ENCODE data around the gene ZNF180. TPM values are rescaled to one million over a fixed set of nuclear protein-coding genes. Genes with fewer than 3 reads are reported as not detected.
"Not testable (repeated sequence)": the region's sequence is repeated elsewhere in the genome, so short reads cannot be mapped to it uniquely, and the experiment has no call there.

The ZNF180 gene
- 10 to 100 TPM in 4 of 6 donors, 1 to 10 TPM in 2; 3.0 to 16.5 (median 11.9) TPM for polyA plus RNA-seq (ENCODE audit: low read depth in 6 of 6)

- Mint-ChIP-seq H3K4me3 (peak within 1 kb of the TSS; percentile 95 to 97 (median 97)), H3K27ac (peak within 1 kb of the TSS; percentile 88 to 96 (median 89)), H3K27me3 (peaks cover 8 to 25% (median 19%) of the 10 kb centered on the region in 3 donors), H3K9me3 (peaks cover 23 to 50% (median 36%) of the 10 kb centered on the region in 7 donors), H3K36me3 (peaks cover 24 to 57% of the 10 kb centered on the region in 2 donors), H3K4me1 (peaks cover 37 to 44% (median 43%) of the 10 kb centered on the region in 3 donors)
- ATAC-seq (ENCODE audit: low read depth in 2 of 2): peak; percentile 90 to 91
- DNase-seq: peak; percentile 95
These were observed at the start of gene ZNF180 for GRCh38 chr19:44499962-44500949. ZNF180 (minus strand) TSS chr19:44500522; CDS start chr19:44497334, 3,188 bp downstream.

GRCh38 chr19:44549507-44549906 is 49.2 kb upstream of the ZNF180 start:
- peaks cover 0 to 26% (median 11%) of the 10 kb centered on the region in 7 donors for H3K9me3 Mint-ChIP-seq
- DNase-seq (no peak), ATAC-seq (ENCODE audit: low read depth in 2 of 2) (no peak)
- peaks cover 0 to 10% of the 10 kb centered on the region in 2 donors for H3K36me3 Mint-ChIP-seq
- H3K27me3 Mint-ChIP-seq: peaks cover 20 to 36% (median 30%) of the 10 kb centered on the region in 3 donors
- no peaks in the 10 kb centered on the region for H3K4me1 Mint-ChIP-seq
- H3K27ac Mint-ChIP-seq: no peak overlapping the region
- no peak overlapping the region for H3K4me3 Mint-ChIP-seq

- peaks cover 0 to 17% of the 10 kb centered on the region in 2 donors for H3K36me3 Mint-ChIP-seq
- DNase-seq: no peak
- peaks cover 0 to 24% (median 16%) of the 10 kb centered on the region in 7 donors for H3K9me3 Mint-ChIP-seq
- peaks cover 20 to 38% (median 38%) of the 10 kb centered on the region in 3 donors for H3K27me3 Mint-ChIP-seq
- H3K4me1 Mint-ChIP-seq: no peaks in the 10 kb centered on the region
- no peak overlapping the region for H3K4me3 Mint-ChIP-seq
- ATAC-seq (ENCODE audit: low read depth in 2 of 2): no peak
- H3K27ac Mint-ChIP-seq: no peak overlapping the region
These were observed 48.4 kb upstream of the ZNF180 start for GRCh38 chr19:44548736-44549135.

DNA sequence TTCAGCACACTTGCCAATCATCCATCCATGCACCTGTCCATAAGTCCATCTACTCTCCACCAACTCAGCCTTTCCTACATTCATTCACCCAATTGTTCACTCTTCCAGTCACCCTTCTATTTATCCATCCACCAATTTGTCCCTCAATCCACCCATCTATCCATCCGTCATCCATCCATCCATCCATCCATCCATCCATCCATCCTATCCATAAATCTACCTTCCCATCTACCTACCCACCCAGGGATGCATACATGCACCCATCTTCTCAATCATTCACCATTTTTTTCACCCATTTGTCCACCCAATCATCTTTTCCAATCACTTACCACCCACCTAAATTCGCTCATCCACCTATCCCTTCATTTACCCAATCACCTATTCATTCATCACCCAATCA is 43.7 kb upstream of the ZNF180 start:
- Mint-ChIP-seq H3K4me3 (no peak overlapping the region), H3K9me3 (peaks cover 3 to 17% (median 6%) of the 10 kb centered on the region in 7 donors), H3K27me3 (peaks cover 35 to 53% (median 44%) of the 10 kb centered on the region in 3 donors), H3K36me3 (peaks cover 4 to 20% of the 10 kb centered on the region in 2 donors), H3K27ac (peak overlapping the region in 1 of 6 donors; percentile 74), H3K4me1 (no peaks in the 10 kb centered on the region)
- no peak for DNase-seq
- no peak for ATAC-seq (ENCODE audit: low read depth in 2 of 2)

GRCh38 chr19:44542671-44543070 is 42.3 kb upstream of the ZNF180 start:
- DNase-seq (no peak), ATAC-seq (ENCODE audit: low read depth in 2 of 2) (no peak)
- H3K9me3 Mint-ChIP-seq: peaks cover 4 to 24% (median 12%) of the 10 kb centered on the region in 7 donors
- peaks cover 27 to 62% (median 48%) of the 10 kb centered on the region in 3 donors for H3K27me3 Mint-ChIP-seq
- no peak overlapping the region for H3K4me3 Mint-ChIP-seq
- peaks cover 4 to 20% of the 10 kb centered on the region in 2 donors for H3K36me3 Mint-ChIP-seq
- H3K4me1 Mint-ChIP-seq: no peaks in the 10 kb centered on the region
- no peak overlapping the region for H3K27ac Mint-ChIP-seq

- no peaks in the 10 kb centered on the region for H3K4me1 Mint-ChIP-seq
- H3K36me3 Mint-ChIP-seq: peaks cover 4 to 22% of the 10 kb centered on the region in 2 donors
- DNase-seq: no peak
- peaks cover 7 to 35% (median 18%) of the 10 kb centered on the region in 7 donors for H3K9me3 Mint-ChIP-seq
- H3K27me3 Mint-ChIP-seq: peaks cover 35 to 72% (median 54%) of the 10 kb centered on the region in 3 donors
- no peak overlapping the region for H3K27ac Mint-ChIP-seq
- no peak for ATAC-seq (ENCODE audit: low read depth in 2 of 2)
- H3K4me3 Mint-ChIP-seq: no peak overlapping the region
These were observed 40.4 kb upstream of the ZNF180 start for GRCh38 chr19:44540736-44541135.

GRCh38 chr19:44539991-44540390 is 39.7 kb upstream of the ZNF180 start:
- Mint-ChIP-seq H3K36me3 (peaks cover 4 to 29% of the 10 kb centered on the region in 2 donors), H3K9me3 (peaks cover 14 to 42% (median 22%) of the 10 kb centered on the region in 7 donors), H3K4me1 (no peaks in the 10 kb centered on the region), H3K27ac (no peak overlapping the region), H3K4me3 (no peak overlapping the region), H3K27me3 (peaks cover 41 to 78% (median 58%) of the 10 kb centered on the region in 3 donors)
- ATAC-seq (ENCODE audit: low read depth in 2 of 2): no peak
- no peak for DNase-seq

DNA sequence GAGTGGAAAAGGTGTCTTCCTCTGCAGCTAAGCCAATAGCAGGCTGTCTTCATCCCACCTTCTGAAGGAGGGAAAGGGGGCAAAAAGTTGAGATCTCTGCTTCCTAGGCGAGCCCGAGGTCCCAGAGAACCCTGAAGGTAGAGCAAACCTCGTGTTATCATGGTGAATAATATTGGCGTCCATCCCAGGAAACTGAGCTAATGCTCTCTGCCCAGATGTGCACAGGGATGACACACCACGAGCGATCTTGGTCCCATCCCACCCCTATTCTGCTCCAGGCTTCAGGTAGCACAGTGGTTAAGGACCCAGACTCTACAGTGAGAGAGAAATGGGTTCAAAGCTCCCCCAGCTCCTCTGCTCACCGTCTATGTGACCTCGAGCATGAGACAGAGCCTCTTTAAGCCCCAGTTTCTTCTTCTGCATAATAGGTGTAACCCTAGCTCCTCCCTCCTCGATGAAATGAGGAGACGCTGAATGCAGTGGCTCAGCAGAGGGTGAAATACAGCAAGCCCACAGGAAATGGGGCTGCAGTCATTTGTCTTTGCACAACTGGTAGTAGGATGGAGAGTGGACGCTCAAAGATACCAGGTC is 39.0 kb upstream of the ZNF180 start:
- DNase-seq: no peak
- Mint-ChIP-seq H3K27ac (no peak overlapping the region), H3K4me1 (no peaks in the 10 kb centered on the region), H3K36me3 (peaks cover 4 to 25% of the 10 kb centered on the region in 2 donors), H3K9me3 (peaks cover 15 to 44% (median 20%) of the 10 kb centered on the region in 7 donors), H3K27me3 (peaks cover 38 to 76% (median 55%) of the 10 kb centered on the region in 3 donors), H3K4me3 (no peak overlapping the region)
- ATAC-seq (ENCODE audit: low read depth in 2 of 2): no peak

- H3K4me3 Mint-ChIP-seq; ATAC-seq (ENCODE audit: low read depth in 2 of 2); DNase-seq; H3K4me1 Mint-ChIP-seq; H3K27ac Mint-ChIP-seq: not testable (repeated sequence)
- peaks cover 14 to 39% (median 21%) of the 10 kb centered on the region in 7 donors for H3K9me3 Mint-ChIP-seq
- H3K27me3 Mint-ChIP-seq: peaks cover 20 to 61% (median 50%) of the 10 kb centered on the region in 3 donors
- H3K36me3 Mint-ChIP-seq: peaks cover 4 to 15% of the 10 kb centered on the region in 2 donors
These were observed 35.0 kb upstream of the ZNF180 start for GRCh38 chr19:44535361-44535760.

DNA sequence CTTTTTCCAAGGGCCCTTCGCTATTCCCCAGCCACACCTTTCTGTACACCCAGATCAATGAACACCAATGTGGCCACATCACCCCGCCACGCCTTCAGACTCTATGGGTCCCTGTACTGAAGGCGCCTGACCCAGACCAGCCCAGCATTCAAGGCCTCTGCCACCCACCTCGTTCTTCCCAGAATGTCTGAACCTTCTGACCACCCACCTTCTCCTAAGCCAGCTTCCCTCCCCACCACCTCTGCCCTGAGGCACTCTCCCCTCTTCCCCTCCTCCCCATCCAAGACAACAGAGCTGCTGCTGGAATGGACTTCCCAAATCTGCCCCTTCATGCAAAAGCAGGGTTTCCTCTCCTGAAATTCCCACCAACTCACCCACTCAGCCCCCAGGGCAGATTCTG is 32.5 kb upstream of the ZNF180 start:
- peaks cover 5 to 26% of the 10 kb centered on the region in 2 donors for H3K36me3 Mint-ChIP-seq
- DNase-seq: no peak

GRCh38 chr19:44530777-44531176 is 30.5 kb upstream of the ZNF180 start:
- ATAC-seq (ENCODE audit: low read depth in 2 of 2) (no peak), DNase-seq (no peak)
- peaks cover 21 to 50% (median 49%) of the 10 kb centered on the region in 3 donors for H3K27me3 Mint-ChIP-seq
- H3K9me3 Mint-ChIP-seq: peaks cover 13 to 22% (median 17%) of the 10 kb centered on the region in 7 donors
- peaks cover 5 to 29% of the 10 kb centered on the region in 2 donors for H3K36me3 Mint-ChIP-seq
- no peaks in the 10 kb centered on the region for H3K4me1 Mint-ChIP-seq
- H3K4me3 Mint-ChIP-seq: no peak overlapping the region
- H3K27ac Mint-ChIP-seq: no peak overlapping the region

More for the DNA sequence above, 32.5 kb upstream of the ZNF180 start:
- Mint-ChIP-seq H3K4me1 (no peaks in the 10 kb centered on the region), H3K27me3 (peaks cover 22 to 58% (median 55%) of the 10 kb centered on the region in 3 donors), H3K27ac (no peak overlapping the region), H3K4me3 (no peak overlapping the region), H3K9me3 (peaks cover 15 to 29% (median 21%) of the 10 kb centered on the region in 7 donors)
- no peak for ATAC-seq (ENCODE audit: low read depth in 2 of 2)

GRCh38 chr19:44529536-44529935 is 29.2 kb upstream of the ZNF180 start, which contains the start of gene CEACAM20:
CEACAM20 (minus strand) TSS chr19:44529675; CDS start chr19:44529509, 166 bp downstream.
- DNase-seq (no peak), ATAC-seq (ENCODE audit: low read depth in 2 of 2) (no peak)
- Mint-ChIP-seq H3K27ac (peak within 1 kb of the TSS in 1 of 6 donors; percentile 93), H3K9me3 (peaks cover 8 to 14% (median 11%) of the 10 kb centered on the region in 7 donors), H3K36me3 (peaks cover 5 to 20% of the 10 kb centered on the region in 2 donors), H3K27me3 (peaks cover 15 to 43% (median 38%) of the 10 kb centered on the region in 3 donors), H3K4me1 (no peaks in the 10 kb centered on the region), H3K4me3 (no peak within 1 kb of the TSS)

- Mint-ChIP-seq H3K27ac (no peak overlapping the region), H3K4me3 (no peak overlapping the region), H3K27me3 (peaks cover 19 to 33% (median 33%) of the 10 kb centered on the region in 3 donors), H3K9me3 (peaks cover 5 to 16% (median 9%) of the 10 kb centered on the region in 7 donors), H3K36me3 (peaks cover 5 to 14% of the 10 kb centered on the region in 2 donors), H3K4me1 (no peaks in the 10 kb centered on the region)
- no peak for ATAC-seq (ENCODE audit: low read depth in 2 of 2)
- no peak for DNase-seq
These were observed 27.2 kb upstream of the ZNF180 start for GRCh38 chr19:44527554-44527953.
